Measurements from ENCODE around the gene TMCC1.

TMCC1 gene

DNA sequence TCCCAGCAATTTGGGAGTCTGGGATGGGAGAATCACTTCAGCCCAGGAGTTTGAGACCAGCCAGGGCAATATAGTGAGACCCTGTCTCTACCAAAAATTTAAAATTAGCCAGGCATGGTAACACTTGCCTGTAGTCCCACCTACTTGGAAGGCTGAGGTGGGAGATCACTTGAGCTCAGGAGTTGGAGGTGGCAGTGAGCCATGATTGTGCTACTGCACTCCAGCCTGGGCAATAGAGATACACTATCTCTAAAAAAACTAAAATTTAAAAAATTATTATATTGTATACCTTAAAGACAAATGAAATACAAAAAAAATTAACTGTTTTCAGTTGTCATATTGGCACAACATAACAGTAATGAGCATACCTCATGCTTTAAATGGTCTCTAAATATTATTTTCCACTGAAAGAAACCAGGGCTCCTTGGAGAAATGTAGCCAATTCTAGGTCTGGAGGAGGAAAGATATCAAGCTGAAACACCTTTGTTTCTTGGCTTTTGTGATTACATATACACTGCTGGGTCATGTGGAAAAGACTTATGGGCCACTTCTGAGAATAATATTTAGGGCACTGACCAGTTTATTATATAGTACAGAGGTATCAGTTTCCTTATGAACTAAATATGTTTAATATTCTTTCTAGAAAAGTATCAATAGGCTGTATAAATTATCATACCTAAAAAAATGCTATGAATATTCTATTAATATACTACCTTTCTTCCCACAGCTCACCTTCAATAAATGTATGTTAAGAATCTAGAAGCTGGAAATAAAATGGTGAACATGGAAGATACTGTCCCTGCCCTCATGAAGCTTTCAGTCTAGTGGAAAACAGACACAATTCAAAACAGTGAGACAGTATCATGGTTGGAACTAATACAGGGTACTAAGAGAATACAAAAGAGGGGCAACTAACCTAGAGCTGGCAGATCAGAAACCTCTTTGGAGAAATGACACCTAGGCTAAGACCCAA, 119.5 kb downstream of the TMCC1 start:
- Histone ChIP-seq H3K36me3 (ENCODE audit: insufficient read depth, low read length) (peaks cover 6% of the 10 kb centered on the region; the same call in 1 of the 2 replicates), H3F3A (ENCODE audit: low read depth) (no peaks in the 10 kb centered on the region), H3K79me2 (ENCODE audit: insufficient read depth, low read length) (no peaks in the 10 kb centered on the region), H3K9me2 (replicated peaks; ENCODE audit: low read depth, low read length) (no peaks in the 10 kb centered on the region), H4K20me1 (ENCODE audit: insufficient read depth, low read length, poor library complexity, severe bottlenecking) (no peaks in the 10 kb centered on the region), H3K4me3 (ENCODE audit: low read length, poor library complexity, severe bottlenecking) (no peak overlapping the region), H3K9me3 (ENCODE audit: insufficient read depth, low read depth, low read length) (no peaks in the 10 kb centered on the region), H3K27me3 (ENCODE audit: insufficient read depth, low read length, poor library complexity, severe bottlenecking) (no peaks in the 10 kb centered on the region), H3K9ac (ENCODE audit: low read depth, low read length, poor library complexity, severe bottlenecking) (no peak overlapping the region), H3K4me1 (ENCODE audit: insufficient read depth, low read length, poor library complexity, severe bottlenecking) (no peaks in the 10 kb centered on the region), H2AFZ (ENCODE audit: low read length) (no peak overlapping the region), H3K4me2 (ENCODE audit: low read depth, low read length, poor library complexity, severe bottlenecking) (no peak overlapping the region)
- no peak for TF ChIP-seq EZH2phosphoT487 (IDR thresholded peaks at IDR 0.05; ENCODE audit: borderline replicate concordance)
- TF ChIP-seq CTCF (conservative IDR thresholded peaks at IDR 0.05; ENCODE audit: low read length): no peak

GRCh38 chr3:129770604-129771003, 122.9 kb downstream of the TMCC1 start:
- H2AFZ ChIP-seq (ENCODE audit: low read length): no peak overlapping the region
- H3K9me3 ChIP-seq (ENCODE audit: insufficient read depth, low read depth, low read length): no peaks in the 10 kb centered on the region
- H3K9ac ChIP-seq (ENCODE audit: low read depth, low read length, poor library complexity, severe bottlenecking): no peak overlapping the region
- H4K20me1 ChIP-seq (ENCODE audit: insufficient read depth, low read length, poor library complexity, severe bottlenecking): no peaks in the 10 kb centered on the region
- H3K9me2 ChIP-seq (replicated peaks; ENCODE audit: low read depth, low read length): no peaks in the 10 kb centered on the region
- H3K27me3 ChIP-seq (ENCODE audit: insufficient read depth, low read length, poor library complexity, severe bottlenecking): no peaks in the 10 kb centered on the region
- no peaks in the 10 kb centered on the region for H3F3A ChIP-seq (ENCODE audit: low read depth)
- no peaks in the 10 kb centered on the region for H3K79me2 ChIP-seq (ENCODE audit: insufficient read depth, low read length)
- 0 out of 2 replicates have a peak, but pooled peaks cover 3% of the 10 kb centered on the region for H3K36me3 ChIP-seq (ENCODE audit: insufficient read depth, low read length)
- TF ChIP-seq EZH2phosphoT487 (IDR thresholded peaks at IDR 0.05; ENCODE audit: borderline replicate concordance) (no peak), CTCF (conservative IDR thresholded peaks at IDR 0.05; ENCODE audit: low read length) (no peak)
- H3K4me1 ChIP-seq (ENCODE audit: insufficient read depth, low read length, poor library complexity, severe bottlenecking): no peaks in the 10 kb centered on the region
- no peak overlapping the region for H3K4me3 ChIP-seq (ENCODE audit: low read length, poor library complexity, severe bottlenecking)
- H3K4me2 ChIP-seq (ENCODE audit: low read depth, low read length, poor library complexity, severe bottlenecking): no peak overlapping the region

DNA sequence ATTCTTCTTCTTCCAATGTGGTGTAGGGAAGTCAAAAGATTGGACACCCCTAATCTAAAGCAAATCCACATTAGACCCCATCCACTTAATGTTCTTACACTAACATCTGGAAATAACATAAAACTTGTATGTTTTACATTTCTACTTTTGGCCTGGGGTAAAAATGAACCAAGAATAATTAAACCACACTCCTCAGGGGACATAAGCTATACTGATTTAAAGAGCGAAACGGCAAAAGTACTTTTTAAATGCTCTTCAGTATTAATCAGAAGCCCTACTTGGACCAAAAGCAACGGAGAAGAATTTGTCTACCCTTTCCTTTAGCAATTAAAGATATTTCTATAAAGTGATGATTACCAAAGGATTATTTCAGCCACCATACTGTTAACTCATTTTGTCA, 123.9 kb downstream of the TMCC1 start:
- no peaks in the 10 kb centered on the region for H3K9me2 ChIP-seq (replicated peaks; ENCODE audit: low read depth, low read length)
- no peaks in the 10 kb centered on the region for H3K27me3 ChIP-seq (ENCODE audit: insufficient read depth, low read length, poor library complexity, severe bottlenecking)
- H3K36me3 ChIP-seq (ENCODE audit: insufficient read depth, low read length): 0 out of 2 replicates have a peak, but pooled peaks cover 3% of the 10 kb centered on the region
- no peaks in the 10 kb centered on the region for H3K9me3 ChIP-seq (ENCODE audit: insufficient read depth, low read depth, low read length)
- H3K4me3 ChIP-seq (ENCODE audit: low read length, poor library complexity, severe bottlenecking): no peak overlapping the region
- peaks cover 2% of the 10 kb centered on the region for H4K20me1 ChIP-seq (ENCODE audit: insufficient read depth, low read length, poor library complexity, severe bottlenecking)
- TF ChIP-seq EZH2phosphoT487 (IDR thresholded peaks at IDR 0.05; ENCODE audit: borderline replicate concordance) (no peak), CTCF (conservative IDR thresholded peaks at IDR 0.05; ENCODE audit: low read length) (no peak)
- H2AFZ ChIP-seq (ENCODE audit: low read length): no peak overlapping the region
- H3K4me2 ChIP-seq (ENCODE audit: low read depth, low read length, poor library complexity, severe bottlenecking): no peak overlapping the region
- no peaks in the 10 kb centered on the region for H3K4me1 ChIP-seq (ENCODE audit: insufficient read depth, low read length, poor library complexity, severe bottlenecking)
- no peaks in the 10 kb centered on the region for H3K79me2 ChIP-seq (ENCODE audit: insufficient read depth, low read length)
- no peak overlapping the region for H3K9ac ChIP-seq (ENCODE audit: low read depth, low read length, poor library complexity, severe bottlenecking)
- no peaks in the 10 kb centered on the region for H3F3A ChIP-seq (ENCODE audit: low read depth)
